GM12892 (cell line): Measurements from ENCODE around the gene PAX2.

Source experiments
- POLR2A ChIP-seq: IDR thresholded peaks from 2 replicates; pipeline ENCODE4 v1.6.1; 2011; ENCODE audit warnings: low read depth, low read length, control low read depth
- POLR2AphosphoS5 ChIP-seq: IDR thresholded peaks from 2 replicates; pipeline ENCODE4 v1.6.1; 2011; ENCODE audit warnings: low read depth, low read length, control low read depth
- TAF1 ChIP-seq: IDR thresholded peaks from 2 replicates; pipeline ENCODE4 v1.6.1; 2011; ENCODE audit warnings: low read depth, mild to moderate bottlenecking, control low read depth, low read length, borderline replicate concordance

- TF ChIP-seq POLR2AphosphoS5 = no peak
- no peak for TF ChIP-seq POLR2A
- TF ChIP-seq TAF1 = no peak
Measured at GRCh38 chr10:100725071-100725471, 20.3 kb upstream of the PAX2 start.
